Naive B cell (primary cell): ENCODE results near the gene FANCD2. TPM values are rescaled to one million over a fixed set of nuclear protein-coding genes. Genes with fewer than 3 reads are reported as not detected.

Source experiments
- ATAC-seq, 2 donors: fragments of 150-1000 bp; cut with Tn5 transposase; 2 replicates each; pipeline ENCODE4 v1.10.0; 2021; ENCODE audit warnings: low read depth in 2 of 2, mild to moderate bottlenecking in 2 of 2, moderate library complexity in 2 of 2
- DNase-seq: peaks from one replicate; pipeline ENCODE4 v3.0.0; 2022
- H3K27ac Mint-ChIP-seq, 6 donors: one replicate each; pipeline ENCODE4 v1.8.0; 2020 to 2022; ENCODE audit warnings: mild to moderate bottlenecking in 6 of 6, mixed read lengths in 6 of 6, moderate library complexity in 5 of 6, inconsistent platforms in 2 of 6
- H3K27me3 Mint-ChIP-seq, 3 donors: one replicate each; pipeline ENCODE4 v1.8.0; 2021 to 2022; ENCODE audit warnings: mixed read lengths in 3 of 3, mild to moderate bottlenecking in 1 of 3
- H3K36me3 Mint-ChIP-seq, 2 donors: one replicate each; pipeline ENCODE4 v1.8.0; 2020 to 2022; ENCODE audit warnings: mixed read lengths in 2 of 2, inconsistent platforms in 1 of 2, mild to moderate bottlenecking in 1 of 2
- H3K4me1 Mint-ChIP-seq, 3 donors: one replicate each; pipeline ENCODE4 v1.8.0; 2020 to 2022; ENCODE audit warnings: mixed read lengths in 3 of 3, inconsistent platforms in 1 of 3, mild to moderate bottlenecking in 1 of 3, moderate library complexity in 1 of 3
- H3K4me3 Mint-ChIP-seq, 8 donors: one replicate each; pipeline ENCODE4 v1.8.0; 2020 to 2022; ENCODE audit warnings: mild to moderate bottlenecking in 8 of 8, mixed read lengths in 8 of 8, moderate library complexity in 8 of 8, inconsistent platforms in 2 of 8
- H3K9me3 Mint-ChIP-seq, 7 donors: one replicate each; pipeline ENCODE4 v1.8.0; 2020 to 2022; ENCODE audit warnings: mixed read lengths in 7 of 7, mild to moderate bottlenecking in 5 of 7, inconsistent platforms in 2 of 7, moderate library complexity in 1 of 7
- polyA plus RNA-seq, 6 donors: library from polyadenylated mRNA; unstranded; fragments of 300-500 nt; fragmentation: Illumina TruSeq; gene quantifications; one replicate each; pipeline ENCODE4 v1.2.3, GENCODE V29; 2021; ENCODE audit warnings: low read depth in 6 of 6

Gene FANCD2
- polyA plus RNA-seq = 10 to 100 TPM in 4 of 6 donors, 1 to 10 TPM in 2; 6.7 to 13.6 (median 11.2) TPM

- Mint-ChIP-seq H3K27me3 (no peaks in the 10 kb centered on the region), H3K4me1 (peaks cover 18 to 36% (median 23%) of the 10 kb centered on the region in 3 donors), H3K27ac (peak within 1 kb of the TSS; percentile 98 to 99 (median 99)), H3K36me3 (peaks cover 0 to 8% of the 10 kb centered on the region in 2 donors), H3K9me3 (no peaks in the 10 kb centered on the region), H3K4me3 (peak within 1 kb of the TSS; percentile 94 to 99 (median 97))
- DNase-seq (peak; percentile 91), ATAC-seq (peak; percentile 83 to 85)
These were observed at the start of gene FANCD2 for GRCh38 chr3:10026084-10026890. TSS of gene FANCD2 (plus strand) at chr3:10026437. CDS start at chr3:10028658, 2,221 bp downstream.

- Mint-ChIP-seq H3K27ac (peak overlapping the region in 1 of 6 donors; percentile 29), H3K27me3 (no peaks in the 10 kb centered on the region), H3K36me3 (peaks cover 15 to 28% of the 10 kb centered on the region in 2 donors), H3K4me1 (peaks cover 12 to 14% (median 13%) of the 10 kb centered on the region in 3 donors), H3K9me3 (no peaks in the 10 kb centered on the region), H3K4me3 (no peak overlapping the region)
- ATAC-seq = no peak
- no peak for DNase-seq
These were observed 49.2 kb upstream of the FANCD2 start for GRCh38 chr3:9976721-9977709.

GRCh38 chr3:9978710-9979305, 47.4 kb upstream of the FANCD2 start:
- H3K27ac Mint-ChIP-seq = peak overlapping the region in 2 of 6 donors; percentile 6 to 85
- H3K4me3 Mint-ChIP-seq = no peak overlapping the region
- peaks cover 15 to 23% of the 10 kb centered on the region in 2 donors for H3K36me3 Mint-ChIP-seq
- peaks cover 13 to 16% (median 14%) of the 10 kb centered on the region in 3 donors for H3K4me1 Mint-ChIP-seq
- no peaks in the 10 kb centered on the region for H3K9me3 Mint-ChIP-seq
- ATAC-seq (no peak), DNase-seq (no peak)
- H3K27me3 Mint-ChIP-seq = no peaks in the 10 kb centered on the region

- H3K9me3 Mint-ChIP-seq = no peaks in the 10 kb centered on the region
- H3K36me3 Mint-ChIP-seq = peaks cover 10 to 19% of the 10 kb centered on the region in 2 donors
- peak overlapping the region in 1 of 8 donors; percentile 30 for H3K4me3 Mint-ChIP-seq
- H3K27ac Mint-ChIP-seq = peak overlapping the region in 3 of 6 donors; percentile 6 to 49 (median 21)
- H3K27me3 Mint-ChIP-seq = no peaks in the 10 kb centered on the region
- no peak for ATAC-seq
- no peak for DNase-seq
- H3K4me1 Mint-ChIP-seq = peaks cover 13 to 24% (median 14%) of the 10 kb centered on the region in 3 donors
These were observed 46.0 kb upstream of the FANCD2 start for GRCh38 chr3:9980251-9980650.

GRCh38 chr3:9986230-9986725, 40.0 kb upstream of the FANCD2 start:
- ATAC-seq (peak; percentile 12 to 13), DNase-seq (no peak)
- peaks cover 15 to 48% (median 16%) of the 10 kb centered on the region in 3 donors for H3K4me1 Mint-ChIP-seq
- peak overlapping the region; percentile 93 to 100 (median 99) for H3K4me3 Mint-ChIP-seq
- H3K36me3 Mint-ChIP-seq = no peaks in the 10 kb centered on the region
- no peaks in the 10 kb centered on the region for H3K9me3 Mint-ChIP-seq
- H3K27ac Mint-ChIP-seq = peak overlapping the region; percentile 99 to 100 (median 100)
- H3K27me3 Mint-ChIP-seq = no peaks in the 10 kb centered on the region

- H3K27ac Mint-ChIP-seq = no peak overlapping the region
- H3K27me3 Mint-ChIP-seq = no peaks in the 10 kb centered on the region
- no peak overlapping the region for H3K4me3 Mint-ChIP-seq
- ATAC-seq (no peak), DNase-seq (no peak)
- no peaks in the 10 kb centered on the region for H3K36me3 Mint-ChIP-seq
- peaks cover 0 to 2% (median 0%) of the 10 kb centered on the region in 3 donors for H3K4me1 Mint-ChIP-seq
- no peaks in the 10 kb centered on the region for H3K9me3 Mint-ChIP-seq
These were observed 32.0 kb upstream of the FANCD2 start for GRCh38 chr3:9994086-9994844.

GRCh38 chr3:10000686-10001085, 25.6 kb upstream of the FANCD2 start:
- no peak overlapping the region for H3K4me3 Mint-ChIP-seq
- H3K27me3 Mint-ChIP-seq = no peaks in the 10 kb centered on the region
- DNase-seq = no peak
- H3K9me3 Mint-ChIP-seq = no peaks in the 10 kb centered on the region
- H3K27ac Mint-ChIP-seq = peak overlapping the region in 2 of 6 donors; percentile 28 to 56
- ATAC-seq = no peak
- peaks cover 0 to 8% (median 2%) of the 10 kb centered on the region in 3 donors for H3K4me1 Mint-ChIP-seq
- peaks cover 5 to 6% of the 10 kb centered on the region in 2 donors for H3K36me3 Mint-ChIP-seq

- H3K27me3 Mint-ChIP-seq = no peaks in the 10 kb centered on the region
- peak overlapping the region in 2 of 6 donors; percentile 86 to 90 for H3K27ac Mint-ChIP-seq
- H3K4me1 Mint-ChIP-seq = peaks cover 0 to 8% (median 6%) of the 10 kb centered on the region in 3 donors
- DNase-seq (no peak), ATAC-seq (no peak)
- no peak overlapping the region for H3K4me3 Mint-ChIP-seq
- H3K36me3 Mint-ChIP-seq = peaks cover 5 to 6% of the 10 kb centered on the region in 2 donors
- H3K9me3 Mint-ChIP-seq = no peaks in the 10 kb centered on the region
These were observed 23.3 kb upstream of the FANCD2 start for GRCh38 chr3:10002951-10003350.

- ATAC-seq = no peak
- Mint-ChIP-seq H3K27ac (peak overlapping the region in 1 of 6 donors; percentile 24), H3K4me1 (peaks cover 5 to 18% (median 14%) of the 10 kb centered on the region in 3 donors), H3K36me3 (peaks cover 5 to 6% of the 10 kb centered on the region in 2 donors), H3K9me3 (no peaks in the 10 kb centered on the region), H3K4me3 (no peak overlapping the region), H3K27me3 (no peaks in the 10 kb centered on the region)
- DNase-seq = no peak
These were observed 21.7 kb upstream of the FANCD2 start for GRCh38 chr3:10004506-10004905.

- Mint-ChIP-seq H3K4me1 (peaks cover 8 to 23% (median 19%) of the 10 kb centered on the region in 3 donors), H3K27ac (peak overlapping the region in 2 of 6 donors; percentile 50 to 56), H3K9me3 (no peaks in the 10 kb centered on the region), H3K36me3 (peaks cover 5 to 6% of the 10 kb centered on the region in 2 donors), H3K4me3 (no peak overlapping the region), H3K27me3 (peaks cover 0 to 1% (median 0%) of the 10 kb centered on the region in 3 donors)
- ATAC-seq (no peak), DNase-seq (no peak)
These were observed 21.2 kb upstream of the FANCD2 start for GRCh38 chr3:10004960-10005564.

GRCh38 chr3:10006048-10006761, 20.0 kb upstream of the FANCD2 start:
- Mint-ChIP-seq H3K9me3 (no peaks in the 10 kb centered on the region), H3K4me3 (no peak overlapping the region), H3K27ac (peak overlapping the region in 2 of 6 donors; percentile 12 to 81), H3K4me1 (peaks cover 13 to 30% (median 22%) of the 10 kb centered on the region in 3 donors), H3K27me3 (peaks cover 0 to 6% (median 0%) of the 10 kb centered on the region in 3 donors), H3K36me3 (no peaks in the 10 kb centered on the region)
- DNase-seq = no peak
- ATAC-seq = no peak
